Smooth muscle cell (in vitro differentiated cells): ENCODE data around the gene BRI3BP. TPM values are rescaled to one million over a fixed set of nuclear protein-coding genes. Genes with fewer than 3 reads are reported as not detected.

Source experiments
- DNase-seq: peaks from one replicate; lab custom pipeline; 2025; ENCODE audit not compliant: unreplicated experiment; lab: John Stamatoyannopoulos, UW
- H2AFZ ChIP-seq: fragments of 200-600 bp; sonication (generic); 2 replicates; pipeline ENCODE4 v1.6.0; 2016; ENCODE audit warnings: antibody characterized with exemption, low read depth, mild to moderate bottlenecking
- H3F3A ChIP-seq: fragments of 200-600 bp; sonication (generic); 2 replicates; pipeline ENCODE4 v1.6.0; 2017; ENCODE audit warnings: antibody characterized with exemption, low read depth
- H3K27ac ChIP-seq: fragments of 200-600 bp; sonication (generic); 2 replicates; pipeline ENCODE4 v1.5.1; 2016; ENCODE audit warnings: low read depth, mild to moderate bottlenecking
- H3K27me3 ChIP-seq: fragments of 200-600 bp; sonication (generic); 2 replicates; pipeline ENCODE4 v1.6.1; 2016; ENCODE audit warnings: low read depth, mild to moderate bottlenecking
- H3K36me3 ChIP-seq: fragments of 200-600 bp; sonication (generic); 2 replicates; pipeline ENCODE4 v1.5.1; 2016; ENCODE audit warnings: low read depth
- H3K4me1 ChIP-seq: fragments of 200-600 bp; sonication (generic); 2 replicates; pipeline ENCODE4 v1.5.1; 2016; ENCODE audit warnings: low read depth
- H3K4me2 ChIP-seq: fragments of 200-600 bp; sonication (generic); 2 replicates; pipeline ENCODE4 v1.6.0; 2016; ENCODE audit warnings: mild to moderate bottlenecking
- H3K4me3 ChIP-seq: fragments of 200-600 bp; sonication (generic); 2 replicates; pipeline ENCODE4 v1.5.1; 2016; ENCODE audit warnings: mild to moderate bottlenecking
- H3K79me2 ChIP-seq: fragments of 200-600 bp; sonication (generic); 2 replicates; pipeline ENCODE4 v1.6.0; 2016; ENCODE audit warnings: low read depth, mild to moderate bottlenecking
- H3K9ac ChIP-seq: fragments of 200-600 bp; sonication (generic); 2 replicates; pipeline ENCODE4 v1.6.0; 2016; ENCODE audit warnings: low read depth
- H3K9me3 ChIP-seq: fragments of 200-600 bp; sonication (generic); replicated peaks from 2 replicates; pipeline ENCODE4 v1.5.1; 2016; ENCODE audit warnings: low read depth
- H4K20me1 ChIP-seq: fragments of 200-600 bp; sonication (generic); 2 replicates; pipeline ENCODE4 v1.6.0; 2016; ENCODE audit warnings: low read depth
- CTCF ChIP-seq: fragments of 200-600 bp; sonication (generic); IDR thresholded peaks from 2 replicates; pipeline ENCODE4 v1.5.1; 2017; ENCODE audit warnings: borderline replicate concordance, mild to moderate bottlenecking, antibody characterized with exemption; ENCODE audit not compliant: insufficient read depth, poor library complexity, severe bottlenecking
- WGBS: methylation state at CpG from one replicate; pipeline ENCODE4 v1.1.7; 2016; ENCODE audit warnings: low lambda C conversion rate; 5-methylcytosine and 5-hydroxymethylcytosine counted together
- polyA plus RNA-seq: library from polyadenylated mRNA; unstranded; fragments of >200 nt; fragmentation: Nextera tagmentation; extraction: Ambion mirVana; gene quantifications from 2 replicates; pipeline ENCODE4 v1.2.1, GENCODE V29; 2016
- total RNA-seq: library from RNA; depleted of rRNA; stranded (reverse); fragments of >200 nt; gene quantifications from 2 replicates; pipeline ENCODE4 v1.2.3, GENCODE V29; 2014

The BRI3BP gene
- total and polyA plus RNA-seq, 2 experiments from 2014 or later, result 1.2 to 1.8 TPM

DNA sequence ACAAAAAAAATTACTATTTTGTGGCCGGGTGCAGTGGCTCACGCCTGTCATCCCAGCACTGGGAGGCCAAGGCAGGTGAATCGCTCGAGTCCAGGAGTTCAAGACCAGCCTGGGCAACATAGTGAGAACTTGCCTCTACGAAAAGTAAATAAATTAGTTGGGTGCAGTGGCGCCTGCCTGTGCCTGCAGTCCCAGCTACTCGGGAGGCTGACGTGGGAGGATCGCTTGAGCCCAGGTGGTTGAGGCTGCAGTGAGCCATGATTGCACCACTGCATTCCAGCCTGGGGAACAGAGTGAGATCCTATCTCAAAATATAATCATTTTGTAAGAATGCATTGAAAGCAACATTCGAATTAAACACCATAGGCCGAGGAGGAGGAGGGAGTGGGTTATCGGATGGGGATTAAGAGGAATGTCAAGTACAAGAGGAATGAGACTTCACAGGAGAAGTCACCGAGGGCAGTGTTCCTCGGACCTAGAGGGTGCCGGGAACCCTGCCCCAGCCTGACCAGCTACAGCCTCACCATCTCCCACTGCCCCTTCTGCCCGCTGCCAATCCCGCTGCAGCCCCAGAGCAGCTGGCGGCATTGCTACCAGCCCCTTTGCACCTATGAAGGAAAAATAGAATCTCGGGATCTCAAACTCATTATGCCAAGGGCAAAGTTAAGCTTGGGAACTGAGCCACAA lies 39.2 kb downstream of the BRI3BP start:
- no peak for TF ChIP-seq CTCF
- Histone ChIP-seq H3F3A (no peaks in the 10 kb centered on the region), H3K4me1 (no peaks in the 10 kb centered on the region), H3K4me2 (no peak overlapping the region), H3K36me3 (no peaks in the 10 kb centered on the region), H3K4me3 (no peak overlapping the region), H3K27me3 (no peaks in the 10 kb centered on the region), H4K20me1 (no peaks in the 10 kb centered on the region), H3K9me3 (peaks cover 5% of the 10 kb centered on the region), H3K9ac (no peak overlapping the region), H3K79me2 (no peaks in the 10 kb centered on the region), H3K27ac (no peak overlapping the region), H2AFZ (no peak overlapping the region)
- no peak for DNase-seq
- 93% methylated on average over 19 of the region's 19 CpGs for WGBS

DNA sequence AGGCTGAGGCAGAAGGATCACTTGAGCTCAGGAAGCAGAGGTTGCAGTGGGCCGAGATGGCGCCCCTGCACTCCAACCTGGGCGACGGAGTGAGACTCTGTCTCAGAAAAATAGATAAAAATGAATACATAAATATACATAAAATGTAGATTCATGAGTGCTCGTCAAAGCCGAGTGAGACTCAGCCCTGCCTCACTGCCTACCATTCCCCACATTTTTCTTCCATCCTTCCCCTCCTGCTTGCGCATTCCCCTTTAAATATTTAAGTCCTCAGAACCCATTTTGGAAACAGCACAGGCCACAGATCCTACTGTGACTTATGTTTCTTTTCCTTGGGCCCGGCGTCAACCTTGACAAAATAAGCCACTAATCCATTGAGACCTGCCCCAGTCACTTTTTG lies 39.8 kb downstream of the BRI3BP start:
- no peak overlapping the region for H3K9ac ChIP-seq
- TF ChIP-seq CTCF, result no peak
- no peak overlapping the region for H3K4me2 ChIP-seq
- no peaks in the 10 kb centered on the region for H3K36me3 ChIP-seq
- H3K4me1 ChIP-seq, result no peaks in the 10 kb centered on the region
- H3F3A ChIP-seq, result no peaks in the 10 kb centered on the region
- whole genome bisulfite sequencing, result 92% methylated on average over 9 of the region's 9 CpGs
- no peak overlapping the region for H3K4me3 ChIP-seq
- H2AFZ ChIP-seq, result no peak overlapping the region
- no peak overlapping the region for H3K27ac ChIP-seq
- H3K9me3 ChIP-seq, result peaks cover 5% of the 10 kb centered on the region
- no peaks in the 10 kb centered on the region for H3K79me2 ChIP-seq
- H4K20me1 ChIP-seq, result no peaks in the 10 kb centered on the region
- H3K27me3 ChIP-seq, result no peaks in the 10 kb centered on the region
- no peak for DNase-seq

GRCh38 chr12:125038976-125039625 lies 45.7 kb downstream of the BRI3BP start:
- 83% methylated on average over 6 of the region's 6 CpGs for WGBS
- Histone ChIP-seq H3K4me1 (no peaks in the 10 kb centered on the region), H3K27me3 (no peaks in the 10 kb centered on the region), H3F3A (no peaks in the 10 kb centered on the region), H3K9me3 (peaks cover 5% of the 10 kb centered on the region), H3K4me2 (no peak overlapping the region), H3K36me3 (no peaks in the 10 kb centered on the region), H3K27ac (no peak overlapping the region), H4K20me1 (no peaks in the 10 kb centered on the region), H3K79me2 (no peaks in the 10 kb centered on the region), H2AFZ (no peak overlapping the region), H3K4me3 (no peak overlapping the region), H3K9ac (no peak overlapping the region)
- DNase-seq, result no peak
- TF ChIP-seq CTCF, result no peak

- Histone ChIP-seq H3K4me2 (peak overlapping the region; percentile 61), H3F3A (no peaks in the 10 kb centered on the region), H3K9me3 (no peaks in the 10 kb centered on the region), H4K20me1 (no peaks in the 10 kb centered on the region), H3K27ac (no peak overlapping the region), H3K4me1 (no peaks in the 10 kb centered on the region), H3K36me3 (no peaks in the 10 kb centered on the region), H2AFZ (no peak overlapping the region), H3K27me3 (no peaks in the 10 kb centered on the region), H3K9ac (no peak overlapping the region), H3K79me2 (no peaks in the 10 kb centered on the region), H3K4me3 (peak overlapping the region; percentile 41)
- WGBS, result 92% methylated on average over 15 of the region's 15 CpGs
- no peak for TF ChIP-seq CTCF
- no peak for DNase-seq
These were observed 55.6 kb downstream of the BRI3BP start for GRCh38 chr12:125049093-125049458.
